ENCODE data around the gene HMCN1.

Gene HMCN1

DNA sequence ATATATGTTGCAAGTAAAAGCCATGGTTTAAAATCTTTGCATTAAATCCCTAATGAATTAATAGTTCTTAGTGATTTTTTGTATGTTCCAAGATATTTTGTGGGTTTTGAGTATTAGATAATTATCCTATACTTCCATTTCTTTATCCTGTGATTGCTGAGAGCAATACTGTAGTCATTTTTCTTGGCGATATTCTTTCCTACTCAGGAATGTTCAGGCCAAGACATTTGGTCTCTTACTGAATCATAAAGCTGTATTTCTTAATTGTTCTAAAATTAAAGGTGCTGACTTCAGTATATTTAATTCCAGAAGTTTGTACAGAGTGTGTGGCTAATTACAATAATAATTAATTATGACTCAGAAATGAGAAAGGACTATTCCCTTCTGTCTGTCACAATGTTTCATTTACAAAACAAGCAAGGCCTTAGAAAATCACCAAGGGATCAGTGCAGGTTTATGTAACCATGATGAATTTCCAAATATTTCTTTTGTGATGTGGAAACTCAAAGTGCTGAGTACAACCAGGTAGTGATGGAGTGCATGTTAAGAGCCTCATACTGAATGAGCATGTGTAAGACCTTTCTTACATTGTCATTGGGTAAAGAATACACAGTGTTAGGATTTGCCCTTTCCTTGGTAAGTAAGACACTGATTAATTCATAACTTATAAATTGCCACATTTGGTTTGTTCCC lies 161.2 kb downstream of the HMCN1 start:
- DNase-seq (ENCODE audit: insufficient read length, low spot score) (no peak), FAIRE-seq (no peak)

DNA sequence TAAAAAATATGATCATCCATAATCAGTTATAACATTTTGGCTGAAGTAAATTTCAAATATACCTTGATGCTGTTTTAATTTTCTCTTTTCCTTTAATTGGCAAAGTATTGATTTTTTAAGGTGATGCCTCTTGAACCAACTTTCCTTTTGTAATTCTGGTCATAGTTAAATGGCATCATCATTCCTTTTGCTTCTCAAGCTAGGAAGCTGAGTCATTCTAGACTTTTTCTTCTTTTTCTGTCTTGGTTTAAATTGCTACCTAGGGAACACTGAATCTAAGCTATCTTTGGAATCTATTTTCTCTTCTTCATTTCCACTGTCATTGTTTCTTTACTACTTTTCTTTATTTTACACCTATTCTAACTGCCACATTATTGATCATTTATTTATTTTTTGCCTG lies 162.7 kb downstream of the HMCN1 start:
- FAIRE-seq, result no peak
- DNase-seq (ENCODE audit: insufficient read length, low spot score), result no peak

- FAIRE-seq (no peak), DNase-seq (ENCODE audit: insufficient read length, low spot score) (no peak)
Observed at GRCh38 chr1:185906186-185906585, 172.0 kb downstream of the HMCN1 start.

- DNase-seq (ENCODE audit: insufficient read length, low spot score), result no peak
- no peak for FAIRE-seq
Observed at GRCh38 chr1:185907246-185907645, 173.1 kb downstream of the HMCN1 start.

- DNase-seq (ENCODE audit: insufficient read length, low spot score), result no peak
- no peak for FAIRE-seq
Observed at GRCh38 chr1:185911978-185912377, 177.8 kb downstream of the HMCN1 start.

DNA sequence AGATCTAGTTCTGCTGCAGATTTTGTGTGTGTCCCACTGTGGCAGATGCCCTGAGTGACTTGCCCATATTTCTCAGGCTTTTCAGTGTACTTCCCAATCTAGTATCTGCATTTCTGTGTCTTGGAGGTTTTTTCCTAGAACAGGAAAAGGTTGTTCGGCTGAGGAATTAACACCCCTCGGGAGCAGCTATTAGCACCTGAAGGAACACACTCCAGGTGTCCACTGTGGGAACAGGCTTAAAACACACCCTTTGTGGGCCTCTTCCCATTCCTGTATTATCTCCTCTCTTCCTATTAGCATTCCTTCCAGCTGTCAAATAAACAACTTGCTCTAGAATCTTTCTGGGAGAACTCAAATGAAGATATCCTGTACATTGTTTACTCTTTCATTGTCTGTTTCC lies 178.3 kb downstream of the HMCN1 start:
- no peak for FAIRE-seq

DNA sequence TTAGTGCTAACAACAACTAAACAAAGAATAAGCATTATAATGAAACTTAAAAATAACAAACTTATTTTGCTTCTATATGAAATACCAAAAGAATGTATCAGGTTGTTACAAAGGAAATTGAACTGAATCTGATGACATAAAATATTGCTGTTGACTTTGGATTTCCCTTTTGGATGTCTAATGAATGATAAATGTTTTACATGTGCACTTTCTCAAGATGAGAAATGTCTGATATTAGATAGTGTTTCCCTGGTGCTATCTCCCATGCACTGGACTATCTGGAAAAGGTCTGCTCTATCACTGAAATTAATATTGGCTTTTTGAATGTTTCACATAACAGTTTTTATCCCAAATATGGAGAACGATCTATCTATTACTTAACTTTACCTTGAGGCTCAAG lies 179.9 kb downstream of the HMCN1 start:
- DNase-seq (ENCODE audit: insufficient read length, low spot score) (no peak), FAIRE-seq (no peak)

More for the DNA sequence above, 178.3 kb downstream of the HMCN1 start:
- DNase-seq (ENCODE audit: insufficient read length, low spot score), result no peak

- FAIRE-seq, result no peak
- DNase-seq (ENCODE audit: insufficient read length, low spot score), result no peak
Observed at GRCh38 chr1:185916861-185917260, 182.7 kb downstream of the HMCN1 start.

DNA sequence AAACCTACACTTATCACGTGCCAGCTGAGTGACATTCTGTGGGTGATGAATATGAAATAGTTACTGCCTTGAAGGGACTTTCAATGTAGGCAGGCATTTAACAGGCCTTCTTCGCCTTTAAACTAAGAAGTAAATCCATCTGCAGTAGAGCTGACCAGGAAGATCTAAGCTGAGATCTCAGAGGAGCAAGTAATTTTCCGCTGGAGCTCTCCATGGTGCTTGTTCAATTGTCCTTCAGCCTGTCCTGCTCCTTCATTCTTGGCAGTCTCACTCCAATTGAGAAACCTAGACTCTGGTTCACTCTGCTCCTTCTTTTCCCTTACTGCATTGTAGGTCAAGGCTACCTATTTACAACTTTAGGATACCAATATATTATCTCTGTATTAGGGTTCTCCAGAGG lies 183.5 kb downstream of the HMCN1 start:
- no peak for DNase-seq (ENCODE audit: insufficient read length, low spot score)
- FAIRE-seq, result no peak

DNA sequence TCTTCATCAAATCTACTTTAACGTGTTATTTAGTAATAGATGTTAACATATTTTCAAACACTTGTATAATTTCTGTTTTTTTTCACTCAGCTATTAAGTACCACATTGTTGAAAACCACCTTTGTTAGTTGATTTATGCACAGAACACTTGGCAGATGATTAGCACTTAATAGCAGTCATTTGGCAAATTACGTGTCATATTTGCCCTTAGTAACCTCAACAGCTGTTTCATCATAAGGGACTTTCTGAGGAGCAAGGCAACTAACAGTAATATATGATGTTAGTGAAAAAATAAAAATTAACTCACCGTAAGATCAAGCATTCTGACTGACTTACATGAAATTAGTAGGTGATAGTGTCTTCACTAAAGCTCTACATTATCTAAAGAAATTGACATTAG lies 186.4 kb downstream of the HMCN1 start:
- DNase-seq (ENCODE audit: insufficient read length, low spot score) (no peak), FAIRE-seq (no peak)

DNA sequence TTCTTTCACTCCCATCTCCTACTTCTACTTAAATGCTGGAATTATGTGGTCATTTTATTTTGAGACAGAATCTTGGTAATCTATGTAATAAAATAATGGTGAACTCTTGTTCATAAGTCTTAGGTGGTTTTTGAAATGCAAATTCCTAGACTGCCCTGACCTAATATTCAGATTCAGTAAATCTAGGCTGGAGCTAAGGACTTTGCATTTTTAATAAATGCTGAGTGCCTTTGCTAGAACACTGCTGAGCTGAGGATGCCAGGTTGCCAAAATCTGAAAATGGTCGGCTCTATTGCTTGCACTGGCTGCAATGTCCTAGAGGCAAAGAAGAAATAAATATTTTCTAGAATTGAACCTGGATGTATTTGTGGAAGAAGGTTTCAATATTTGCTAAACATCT lies 187.4 kb downstream of the HMCN1 start:
- DNase-seq (ENCODE audit: insufficient read length, low spot score) (no peak), FAIRE-seq (no peak)

DNA sequence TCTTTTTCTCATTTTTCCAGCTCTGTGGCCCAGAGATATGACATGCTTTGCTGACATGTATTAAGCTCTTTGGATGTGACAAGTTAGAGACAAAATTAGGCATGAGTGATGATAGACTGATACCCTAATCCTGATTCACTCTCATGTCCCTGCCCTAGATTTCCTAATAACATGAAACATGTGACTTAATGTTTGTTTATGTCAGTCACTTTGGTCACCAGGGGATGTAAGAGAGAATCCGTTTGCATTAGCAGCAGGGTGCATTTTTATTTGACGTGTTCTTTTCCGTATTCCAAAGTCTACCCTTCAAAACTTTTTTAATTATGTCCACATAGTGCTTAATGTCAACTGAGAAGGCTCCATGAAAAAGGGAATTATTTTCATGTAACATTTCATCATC lies 192.4 kb downstream of the HMCN1 start:
- FAIRE-seq, result no peak
- no peak for DNase-seq (ENCODE audit: insufficient read length, low spot score)

DNA sequence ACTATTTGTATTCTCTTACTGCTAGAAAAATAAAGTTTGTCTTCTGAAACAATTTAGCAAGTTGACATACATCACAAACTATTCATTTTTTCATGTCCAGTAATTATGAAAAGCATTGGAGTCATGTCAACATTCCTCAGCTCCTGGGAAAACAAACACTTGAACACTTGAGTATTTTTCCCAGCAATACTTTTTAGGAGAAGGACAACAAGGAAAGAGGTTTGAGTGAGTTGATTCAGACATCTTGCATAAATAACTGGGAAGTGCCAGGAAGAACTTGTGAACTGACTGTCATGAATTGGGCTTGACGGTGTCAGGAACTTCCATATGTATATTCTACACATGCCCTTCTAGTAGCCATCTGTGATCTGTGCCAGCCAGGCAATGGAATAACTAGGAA lies 195.6 kb downstream of the HMCN1 start:
- FAIRE-seq, result no peak

DNA sequence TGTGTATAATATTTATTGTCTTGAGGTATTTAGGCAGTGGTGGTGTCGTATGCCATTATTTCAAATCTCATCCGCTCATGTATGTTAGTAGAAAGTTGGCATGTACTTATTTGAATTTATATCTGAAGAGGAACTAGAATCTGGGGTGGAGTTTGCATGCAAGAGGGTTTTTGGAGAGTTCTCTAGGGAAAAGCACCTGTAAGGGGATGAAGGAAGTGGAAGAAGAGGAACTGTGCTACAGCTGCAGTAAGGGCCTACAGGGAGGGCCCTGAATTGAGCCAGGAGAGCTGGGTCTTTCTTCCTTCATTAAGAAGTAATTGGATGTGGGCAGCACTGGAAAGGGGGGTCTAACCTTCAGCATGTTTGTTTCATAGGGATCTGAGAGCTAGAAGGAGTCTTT lies 197.2 kb downstream of the HMCN1 start:
- FAIRE-seq (no peak), DNase-seq (ENCODE audit: insufficient read length, low spot score) (no peak)

More for the DNA sequence above, 195.6 kb downstream of the HMCN1 start:
- no peak for DNase-seq (ENCODE audit: insufficient read length, low spot score)

- FAIRE-seq (no peak), DNase-seq (ENCODE audit: insufficient read length, low spot score) (no peak)
Observed at GRCh38 chr1:185933580-185933979, 199.4 kb downstream of the HMCN1 start.

DNA sequence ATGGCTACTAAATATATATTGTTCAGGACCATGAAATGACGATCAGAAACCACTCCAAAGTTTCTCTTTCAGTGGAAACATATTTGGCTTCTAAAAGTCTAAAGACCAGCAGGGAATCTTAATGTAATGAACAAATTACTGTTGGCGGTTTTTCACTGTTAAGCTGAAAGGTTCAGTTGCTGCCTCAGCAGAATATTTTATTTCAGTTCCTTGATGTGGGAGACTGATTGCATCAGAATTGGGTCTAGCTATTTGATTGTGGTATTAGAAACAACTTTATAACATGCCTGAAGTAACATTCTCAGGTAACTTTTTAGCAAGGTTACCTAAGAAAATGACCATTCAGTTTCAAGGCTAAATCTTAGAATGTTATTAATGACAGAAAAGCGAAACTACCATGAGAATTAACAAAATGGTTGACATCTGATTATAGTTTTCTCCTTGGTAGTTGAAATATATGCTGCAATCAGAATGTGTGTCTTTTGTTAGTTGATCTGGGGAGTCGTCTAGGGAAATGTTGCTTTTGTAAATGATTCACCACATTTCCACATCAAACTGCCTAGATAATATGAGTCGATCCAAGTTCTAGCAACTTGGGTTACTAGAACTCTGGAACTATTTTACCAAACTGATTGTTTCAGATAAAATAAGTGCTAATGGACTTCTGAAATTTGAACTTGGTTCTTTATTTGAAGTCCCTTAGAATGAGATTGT lies 200.4 kb downstream of the HMCN1 start:
- FAIRE-seq, result no peak
- DNase-seq (ENCODE audit: insufficient read length, low spot score), result no peak

DNA sequence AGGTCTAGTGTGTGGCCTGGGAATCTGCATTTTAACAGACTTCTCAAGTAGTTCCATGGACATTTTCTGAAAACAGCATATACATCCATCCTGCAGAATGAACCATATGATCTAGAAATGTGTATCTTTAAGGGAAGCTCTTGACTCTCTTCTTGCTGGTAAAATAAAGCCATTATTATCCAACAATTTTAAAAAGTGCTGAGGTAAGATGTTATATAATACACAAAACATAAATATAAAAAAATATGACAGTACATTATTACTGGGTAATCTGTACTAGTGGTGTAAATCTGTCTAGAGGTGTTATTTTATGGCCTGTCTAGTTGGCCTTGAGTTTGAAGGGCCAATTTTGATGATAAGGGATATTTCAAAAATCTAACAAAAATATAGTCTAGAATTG lies 201.2 kb downstream of the HMCN1 start:
- FAIRE-seq (no peak), DNase-seq (ENCODE audit: insufficient read length, low spot score) (no peak)

DNA sequence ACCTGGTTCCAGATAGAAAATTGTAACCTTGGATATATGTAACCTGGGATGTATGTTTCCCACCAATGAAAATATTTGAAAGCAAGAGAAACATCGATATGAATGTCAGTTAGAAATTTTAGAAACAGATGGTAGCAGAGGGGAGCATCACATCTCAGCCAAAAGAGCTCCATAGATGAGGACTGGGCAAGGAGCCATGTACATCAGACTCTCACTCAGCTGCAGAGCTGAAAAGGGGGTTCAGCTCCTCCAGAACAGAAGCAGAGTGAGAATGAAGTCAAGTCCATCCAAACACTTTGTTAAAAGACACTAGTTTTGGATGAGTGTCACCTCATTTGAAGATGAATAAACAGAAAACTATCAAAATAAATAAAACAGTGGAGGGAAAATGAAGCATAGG lies 202.4 kb downstream of the HMCN1 start:
- FAIRE-seq (no peak), DNase-seq (ENCODE audit: insufficient read length, low spot score) (no peak)

GRCh38 chr1:185938396-185938795 lies 204.2 kb downstream of the HMCN1 start:
- no peak for FAIRE-seq

GRCh38 chr1:185939142-185939541 lies 205.0 kb downstream of the HMCN1 start:
- peak; percentile 8 for DNase-seq (ENCODE audit: insufficient read length, low spot score)
- no peak for FAIRE-seq

More at GRCh38 chr1:185938396-185938795, 204.2 kb downstream of the HMCN1 start:
- no peak for DNase-seq (ENCODE audit: insufficient read length, low spot score)

DNA sequence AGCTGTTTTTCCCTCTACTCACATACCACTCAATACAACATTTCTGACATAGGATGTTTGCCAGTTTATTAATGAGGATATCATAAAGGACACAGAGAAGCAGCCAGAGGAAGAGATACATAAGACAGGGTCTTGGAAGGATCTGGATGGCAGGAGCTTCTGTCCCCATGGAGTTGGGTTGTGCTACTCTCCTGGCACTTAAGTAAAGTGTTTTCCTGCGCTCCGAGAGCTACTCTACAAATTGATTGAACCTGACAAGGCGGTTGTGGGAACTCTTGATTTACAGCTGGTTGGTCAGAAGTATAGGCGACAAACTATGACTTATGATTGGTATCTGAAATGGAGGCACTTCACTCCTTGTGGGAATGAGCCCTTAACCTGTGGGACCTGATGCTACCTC lies 208.8 kb downstream of the HMCN1 start:
- no peak for FAIRE-seq
- DNase-seq (ENCODE audit: insufficient read length, low spot score), result no peak

GRCh38 chr1:185956881-185957280 lies 222.7 kb downstream of the HMCN1 start:
- DNase-seq (ENCODE audit: insufficient read length, low spot score) (no peak), FAIRE-seq (no peak)

Data from HTR-8/SVneo (cell line).